IMR-90 (cell line): ENCODE measurements around the gene DNAJC5G. TPM values are rescaled to one million over a fixed set of nuclear protein-coding genes. Genes with fewer than 3 reads are reported as not detected.

ENCODE experiments used
- ATAC-seq: fragments of 200-7000 bp; cut with Tn5 transposase; 2 replicates; pipeline ENCODE4 v1.9.1; 2020; ENCODE audit warnings: low read depth, mild to moderate bottlenecking, moderate library complexity
- BruUV-seq: library from RNA; stranded (reverse); fragments of 400-500 nt; replicated peaks from 2 replicates; lab custom pipeline; 2021; lab: Mats Ljungman, UMichigan
- CTCF ChIA-PET: fragments of 300-600 bp; formaldehyde crosslinking; extraction: SDS; loops from one replicate; lab custom pipeline; 2021; ENCODE audit warnings: antibody characterized with exemption; lab: Yijun Ruan, JAX
- POLR2A ChIA-PET: fragments of 300-600 bp; sonication (Branson Sonifier 250); formaldehyde crosslinking; loops from one replicate; lab custom pipeline; 2022; ENCODE audit warnings: antibody characterized with exemption; ENCODE audit not compliant: unreplicated experiment; lab: Charles Lee
- DNase-seq: peaks from one replicate; pipeline ENCODE4 v3.0.0; 2013
- H2AFZ ChIP-seq: replicated peaks from 2 replicates; pipeline ENCODE3; 2013; ENCODE audit warnings: low read length, mild to moderate bottlenecking; ENCODE audit not compliant: poor library complexity
- H2AK5ac ChIP-seq: 2 replicates; pipeline ENCODE4 v1.6.1; 2013; ENCODE audit warnings: low read depth, low read length, inconsistent platforms
- H2AK9ac ChIP-seq: replicated peaks from 2 replicates; pipeline ENCODE3; 2013; ENCODE audit warnings: mild to moderate bottlenecking, low read depth, low read length, moderate library complexity; ENCODE audit not compliant: poor library complexity
- H2BK120ac ChIP-seq: 2 replicates; pipeline ENCODE4 v1.6.1; 2013; ENCODE audit warnings: low read depth, low read length, inconsistent platforms
- H2BK15ac ChIP-seq: 3 replicates; pipeline ENCODE4 v1.6.1; 2013; ENCODE audit warnings: low read depth, low read length, inconsistent platforms
- H2BK20ac ChIP-seq: 2 replicates; pipeline ENCODE4 v1.6.1; 2013; ENCODE audit warnings: low read depth, mild to moderate bottlenecking, inconsistent platforms, low read length, moderate library complexity
- H2BK5ac ChIP-seq: 2 replicates; pipeline ENCODE4 v1.6.1; 2013; ENCODE audit warnings: mild to moderate bottlenecking, low read depth, low read length, inconsistent platforms; ENCODE audit not compliant: poor library complexity, severe bottlenecking
- H3K14ac ChIP-seq: replicated peaks from 2 replicates; pipeline ENCODE4 v1.6.1; 2013; ENCODE audit warnings: low read depth, low read length, inconsistent platforms
- H3K18ac ChIP-seq: 2 replicates; pipeline ENCODE4 v1.6.1; 2013; ENCODE audit warnings: low read depth, low read length, control low read depth
- H3K23ac ChIP-seq: 2 replicates; pipeline ENCODE4 v1.6.1; 2013; ENCODE audit warnings: low read depth, low read length, inconsistent platforms
- H3K27ac ChIP-seq: 2 replicates; pipeline ENCODE4 v1.5.1; 2013; ENCODE audit warnings: mild to moderate bottlenecking, control low read depth, low read length; ENCODE audit not compliant: insufficient read depth
- H3K27me3 ChIP-seq: 2 replicates; pipeline ENCODE4 v1.6.1; 2013; ENCODE audit warnings: low read length; ENCODE audit not compliant: control insufficient read depth, insufficient read depth
- H3K36me3 ChIP-seq: 2 replicates; pipeline ENCODE4 v1.6.1; 2013; ENCODE audit warnings: low read length, mixed read lengths; ENCODE audit not compliant: control insufficient read depth, insufficient read depth
- H3K4ac ChIP-seq: 2 replicates; pipeline ENCODE4 v1.6.1; 2013; ENCODE audit warnings: low read depth, low read length, inconsistent platforms
- H3K4me1 ChIP-seq: 2 replicates; pipeline ENCODE4 v1.6.1; 2013; ENCODE audit warnings: low read length, mixed read lengths; ENCODE audit not compliant: control insufficient read depth, insufficient read depth
- H3K4me2 ChIP-seq: 2 replicates; pipeline ENCODE4 v1.6.1; 2013; ENCODE audit warnings: low read depth, mild to moderate bottlenecking, control low read depth, low read length, moderate library complexity
- H3K4me3 ChIP-seq: 2 replicates; pipeline ENCODE4 v1.5.1; 2013; ENCODE audit warnings: low read depth, mild to moderate bottlenecking, control low read depth, low read length, moderate library complexity; ENCODE audit not compliant: insufficient read depth
- H3K56ac ChIP-seq: 2 replicates; pipeline ENCODE4 v1.6.1; 2013; ENCODE audit warnings: low read length, inconsistent platforms; ENCODE audit not compliant: insufficient read depth; ENCODE audit errors: extremely low read depth
- H3K79me1 ChIP-seq, 2 experiments: 2 replicates each; pipeline ENCODE4 v1.6.1; 2013; ENCODE audit warnings: low read length in 2 of 2, inconsistent platforms in 1 of 2, low read depth in 1 of 2
- H3K9ac ChIP-seq: 2 replicates; pipeline ENCODE4 v1.6.1; 2013; ENCODE audit warnings: low read depth, low read length, control low read depth
- H3K9me1 ChIP-seq: 2 replicates; pipeline ENCODE4 v1.6.1; 2013; ENCODE audit warnings: low read length, inconsistent platforms; ENCODE audit not compliant: insufficient read depth
- H3K9me3 ChIP-seq: 2 replicates; pipeline ENCODE4 v1.6.1; 2013; ENCODE audit warnings: low read length; ENCODE audit not compliant: control insufficient read depth, insufficient read depth
- H4K20me1 ChIP-seq: 2 replicates; pipeline ENCODE4 v1.6.1; 2013; ENCODE audit warnings: low read length, inconsistent platforms; ENCODE audit not compliant: insufficient read depth
- H4K5ac ChIP-seq: 2 replicates; pipeline ENCODE4 v1.6.1; 2013; ENCODE audit warnings: mild to moderate bottlenecking, low read depth, low read length, control low read depth
- H4K8ac ChIP-seq, 2 experiments: 2 replicates each; pipeline ENCODE4 v1.6.1; 2013; ENCODE audit warnings: low read depth in 2 of 2, low read length in 2 of 2, control low read depth in 1 of 2, inconsistent platforms in 1 of 2
- H4K91ac ChIP-seq: 2 replicates; pipeline ENCODE4 v1.6.1; 2013; ENCODE audit warnings: low read depth, low read length, inconsistent platforms; ENCODE audit not compliant: insufficient read depth
- BHLHE40 ChIP-seq: fragments of 150-350 bp; IDR thresholded peaks from 2 replicates; pipeline ENCODE4 v1.6.1; 2016; ENCODE audit warnings: mild to moderate bottlenecking, low read depth, low read length
- CEBPB ChIP-seq: IDR thresholded peaks from 2 replicates; pipeline ENCODE4 v1.6.1; 2012; ENCODE audit warnings: low read depth, low read length, improper control_type of control experiment
- CHD1 ChIP-seq: IDR thresholded peaks from 2 replicates; pipeline ENCODE4 v1.6.1; 2012; ENCODE audit warnings: low read depth, low read length, improper control_type of control experiment
- FOS ChIP-seq: fragments of 150-350 bp; IDR thresholded peaks from 2 replicates; pipeline ENCODE4 v1.6.1; 2016; ENCODE audit warnings: low read depth, low read length
- MAFK ChIP-seq: IDR thresholded peaks from 2 replicates; pipeline ENCODE4 v1.6.1; 2012; ENCODE audit warnings: low read depth, low read length, improper control_type of control experiment
- MAZ ChIP-seq: IDR thresholded peaks from 2 replicates; pipeline ENCODE4 v1.6.1; 2012; ENCODE audit warnings: low read depth, mild to moderate bottlenecking, low read length, improper control_type of control experiment, moderate library complexity, borderline replicate concordance
- POLR2A ChIP-seq: IDR thresholded peaks from 2 replicates; pipeline ENCODE4 v1.6.1; 2012; ENCODE audit warnings: mild to moderate bottlenecking, low read depth, low read length
- RAD21 ChIP-seq: IDR thresholded peaks from 2 replicates; pipeline ENCODE4 v1.6.1; 2012; ENCODE audit warnings: low read length, improper control_type of control experiment
- RCOR1 ChIP-seq: IDR thresholded peaks from 2 replicates; pipeline ENCODE4 v1.6.1; 2012; ENCODE audit warnings: mild to moderate bottlenecking, low read length, improper control_type of control experiment; ENCODE audit not compliant: insufficient replicate concordance
- RFX5 ChIP-seq: IDR thresholded peaks from 2 replicates; pipeline ENCODE4 v1.8.0; 2012; ENCODE audit warnings: low read depth, mild to moderate bottlenecking, low read length, moderate library complexity
- WGBS, 2 experiments: methylation state at CpG; one replicate each; pipeline versions ENCODE4 v1.1.5 to v1.1.7; 2013; ENCODE audit warnings: missing lambda C conversion rate in 2 of 2; ENCODE audit not compliant: insufficient read length in 1 of 2; ENCODE audit errors: extremely low coverage in 2 of 2; 5-methylcytosine and 5-hydroxymethylcytosine counted together
- dilution Hi-C: fragments of 300-500 bp; cut with HindIII; formaldehyde crosslinking; loops from one replicate; pipeline ENCODE4 v1.14.3; 2018; ENCODE audit warnings: low sequenced_read_pairs; ENCODE audit not compliant: unreplicated experiment
- in situ Hi-C: fragments of 300-500 bp; cut with MboI; formaldehyde crosslinking; loops from 3 replicates; pipeline ENCODE4 v1.14.3; 2019; ENCODE audit warnings: low sequenced_read_pairs, inconsistent platforms, mixed read lengths
- intact Hi-C: fragments of 100-400 bp; cut with micrococcal nuclease; formaldehyde crosslinking; loops from 2 replicates; pipeline ENCODE4 v1.10.0; 2022
- polyA plus RNA-seq, 3 experiments: library from polyadenylated mRNA; depleted of rRNA; stranded (reverse); fragments of >200 nt; gene quantifications; 2 replicates each; pipeline ENCODE4 v1.2.3, GENCODE V29; 2012; ENCODE audit warnings: low replicate concordance in 1 of 3
- total RNA-seq: library from RNA; depleted of rRNA; stranded (reverse); fragments of >200 nt; gene quantifications from 2 replicates; pipeline ENCODE4 v1.2.3, GENCODE V29; 2012
- TF ChIP-seq, protein P1 (sequence below): fragments of 150-350 bp; IDR thresholded peaks from 2 replicates; pipeline ENCODE4 v1.6.1; 2017; ENCODE audit warnings: mild to moderate bottlenecking, antibody characterized with exemption, low read length, low read depth
- TF ChIP-seq, protein P2 (sequence below): conservative IDR thresholded peaks from 2 replicates; pipeline ENCODE4 v1.5.1; 2012; ENCODE audit warnings: mild to moderate bottlenecking, low read depth, low read length, improper control_type of control experiment
- TF ChIP-seq, protein P3 (sequence below): fragments of 150-350 bp; IDR thresholded peaks from 2 replicates; pipeline ENCODE4 v1.6.1; 2016; ENCODE audit warnings: low read depth, mild to moderate bottlenecking, low read length, moderate library complexity, borderline replicate concordance

DNAJC5G gene
- total and polyA plus RNA-seq, 2 of the 4 experiments (the other 2 are of a cell fraction) = not detected

- TF ChIP-seq, protein P1, sequence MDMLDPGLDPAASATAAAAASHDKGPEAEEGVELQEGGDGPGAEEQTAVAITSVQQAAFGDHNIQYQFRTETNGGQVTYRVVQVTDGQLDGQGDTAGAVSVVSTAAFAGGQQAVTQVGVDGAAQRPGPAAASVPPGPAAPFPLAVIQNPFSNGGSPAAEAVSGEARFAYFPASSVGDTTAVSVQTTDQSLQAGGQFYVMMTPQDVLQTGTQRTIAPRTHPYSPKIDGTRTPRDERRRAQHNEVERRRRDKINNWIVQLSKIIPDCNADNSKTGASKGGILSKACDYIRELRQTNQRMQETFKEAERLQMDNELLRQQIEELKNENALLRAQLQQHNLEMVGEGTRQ = no peak
- TF ChIP-seq RCOR1 = no peak
- no peak for TF ChIP-seq CHD1
- no peak for TF ChIP-seq MAFK
These were observed 24.4 kb upstream of the DNAJC5G start (continued) for GRCh38 chr2:27250652-27251379.

DNA sequence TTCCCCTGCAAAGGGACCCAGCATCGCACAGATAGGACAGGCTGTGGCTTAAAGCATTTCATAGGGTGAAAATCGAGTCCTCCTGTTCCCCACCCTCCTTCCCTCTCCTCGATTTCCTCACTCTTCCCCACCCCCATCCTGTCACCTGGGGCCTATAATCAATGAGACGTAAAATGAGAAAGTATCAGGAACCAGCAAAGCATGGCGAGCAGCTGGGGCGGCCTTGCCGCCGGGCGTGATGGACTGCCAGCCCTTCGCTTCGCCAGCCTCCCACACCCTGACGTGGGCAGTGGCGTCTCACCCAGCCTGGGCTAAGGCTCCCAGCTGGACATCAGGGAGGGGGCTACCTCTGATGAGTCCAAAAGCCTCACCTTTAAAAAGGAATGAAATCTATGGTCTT is 23.5 kb upstream of the DNAJC5G start:
- Histone ChIP-seq H3K4ac (no peak overlapping the region), H2BK15ac (no peak overlapping the region), H2BK5ac (no peak overlapping the region), H3K27ac (no peak overlapping the region), H3K9me1 (0 out of 2 replicates have a peak, but pooled peaks cover 9% of the 10 kb centered on the region), H3K9ac (no peak overlapping the region), H3K9me3 (no peaks in the 10 kb centered on the region), H3K27me3 (peaks cover 13% of the 10 kb centered on the region), H3K36me3 (no peaks in the 10 kb centered on the region), H4K20me1 (no peaks in the 10 kb centered on the region), H4K5ac (no peak overlapping the region), H3K14ac (no peak overlapping the region), H2BK120ac (no peak overlapping the region), H4K8ac (no peak overlapping the region), H3K4me2 (no peak overlapping the region), H2AFZ (peak overlapping the region; percentile 30), H3K56ac (no peak overlapping the region), H3K4me1 (peaks cover 6% of the 10 kb centered on the region), H2AK5ac (no peak overlapping the region), H2AK9ac (no peak overlapping the region), H2BK20ac (no peak overlapping the region), H3K4me3 (no peak overlapping the region), H3K18ac (no peak overlapping the region), H3K79me1 (no peaks in the 10 kb centered on the region), H3K23ac (no peak overlapping the region), H4K91ac (no peak overlapping the region)
- DNase-seq (no peak), ATAC-seq (no peak)
- intact Hi-C loops = no loop called here
- WGBS, 2 experiments = 100% methylated on average over 5 of the region's 13 CpGs; no CpG with 5 or more reads in 1 of the 2 experiments
- in situ Hi-C loops = no loop called here
- BruUV-seq = no TSS peak
- ChIA-PET CTCF (no interaction called here), POLR2A (no interaction called here)
- dilution Hi-C loops = no loop called here
- no peak for TF ChIP-seq POLR2A
- TF ChIP-seq, protein P2, sequence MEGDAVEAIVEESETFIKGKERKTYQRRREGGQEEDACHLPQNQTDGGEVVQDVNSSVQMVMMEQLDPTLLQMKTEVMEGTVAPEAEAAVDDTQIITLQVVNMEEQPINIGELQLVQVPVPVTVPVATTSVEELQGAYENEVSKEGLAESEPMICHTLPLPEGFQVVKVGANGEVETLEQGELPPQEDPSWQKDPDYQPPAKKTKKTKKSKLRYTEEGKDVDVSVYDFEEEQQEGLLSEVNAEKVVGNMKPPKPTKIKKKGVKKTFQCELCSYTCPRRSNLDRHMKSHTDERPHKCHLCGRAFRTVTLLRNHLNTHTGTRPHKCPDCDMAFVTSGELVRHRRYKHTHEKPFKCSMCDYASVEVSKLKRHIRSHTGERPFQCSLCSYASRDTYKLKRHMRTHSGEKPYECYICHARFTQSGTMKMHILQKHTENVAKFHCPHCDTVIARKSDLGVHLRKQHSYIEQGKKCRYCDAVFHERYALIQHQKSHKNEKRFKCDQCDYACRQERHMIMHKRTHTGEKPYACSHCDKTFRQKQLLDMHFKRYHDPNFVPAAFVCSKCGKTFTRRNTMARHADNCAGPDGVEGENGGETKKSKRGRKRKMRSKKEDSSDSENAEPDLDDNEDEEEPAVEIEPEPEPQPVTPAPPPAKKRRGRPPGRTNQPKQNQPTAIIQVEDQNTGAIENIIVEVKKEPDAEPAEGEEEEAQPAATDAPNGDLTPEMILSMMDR = no peak
- TF ChIP-seq MAFK = no peak
- no peak for TF ChIP-seq RAD21
- TF ChIP-seq RCOR1 = no peak
- no peak for TF ChIP-seq FOS
- TF ChIP-seq MAZ = no peak
- TF ChIP-seq CEBPB = no peak
- TF ChIP-seq RFX5 = no peak
- TF ChIP-seq, protein P3, sequence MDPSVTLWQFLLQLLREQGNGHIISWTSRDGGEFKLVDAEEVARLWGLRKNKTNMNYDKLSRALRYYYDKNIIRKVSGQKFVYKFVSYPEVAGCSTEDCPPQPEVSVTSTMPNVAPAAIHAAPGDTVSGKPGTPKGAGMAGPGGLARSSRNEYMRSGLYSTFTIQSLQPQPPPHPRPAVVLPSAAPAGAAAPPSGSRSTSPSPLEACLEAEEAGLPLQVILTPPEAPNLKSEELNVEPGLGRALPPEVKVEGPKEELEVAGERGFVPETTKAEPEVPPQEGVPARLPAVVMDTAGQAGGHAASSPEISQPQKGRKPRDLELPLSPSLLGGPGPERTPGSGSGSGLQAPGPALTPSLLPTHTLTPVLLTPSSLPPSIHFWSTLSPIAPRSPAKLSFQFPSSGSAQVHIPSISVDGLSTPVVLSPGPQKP = no peak
- TF ChIP-seq BHLHE40 = no peak
